HG02885 (cell line): ENCODE data around the gene ZNF580.

ENCODE experiments used
- ATAC-seq: cut with Tn5 transposase; IDR thresholded peaks from one replicate; pipeline ENCODE4 v1.9.1; 2021; ENCODE audit warnings: mild to moderate bottlenecking; ENCODE audit not compliant: unreplicated experiment, poor library complexity

The ZNF580 gene

GRCh38 chr19:55605637-55606470, 34.9 kb upstream of the ZNF580 start, which contains the start of gene ZNF865:
Gene ZNF865, plus strand, starts transcription at chr19:55605647. Its CDS starts 7,972 bp downstream, at chr19:55613619.
- ATAC-seq = peak; percentile 30

- no peak for ATAC-seq
These were observed 34.4 kb upstream of the ZNF580 start for GRCh38 chr19:55606471-55606787.

GRCh38 chr19:55606817-55607216, 34.0 kb upstream of the ZNF580 start:
- no peak for ATAC-seq

- ATAC-seq = no peak
These were observed 31.5 kb upstream of the ZNF580 start for GRCh38 chr19:55609326-55609725.

GRCh38 chr19:55611300-55611982, 29.4 kb upstream of the ZNF580 start:
- no peak for ATAC-seq

GRCh38 chr19:55611983-55612645, 28.7 kb upstream of the ZNF580 start:
- no peak for ATAC-seq

DNA sequence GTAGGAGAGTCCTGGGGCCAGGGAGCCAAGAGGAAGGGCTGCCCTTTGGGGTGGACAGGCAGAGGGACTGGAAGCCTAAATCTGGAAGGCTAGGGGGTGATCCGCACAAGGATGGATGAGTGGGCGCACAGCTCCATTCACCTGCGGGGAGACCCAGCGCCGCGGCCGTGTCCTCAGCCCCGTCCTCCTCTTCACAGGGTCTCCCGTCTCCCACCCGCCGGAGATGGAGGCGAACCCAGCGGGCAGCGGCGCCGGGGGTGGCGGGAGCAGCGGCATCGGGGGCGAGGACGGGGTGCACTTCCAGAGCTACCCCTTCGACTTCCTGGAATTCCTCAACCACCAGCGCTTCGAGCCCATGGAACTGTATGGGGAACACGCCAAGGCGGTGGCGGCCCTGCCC, 27.4 kb upstream of the ZNF580 start:
- ATAC-seq = no peak

- ATAC-seq = no peak
These were observed 26.7 kb upstream of the ZNF580 start for GRCh38 chr19:55613930-55614710.

DNA sequence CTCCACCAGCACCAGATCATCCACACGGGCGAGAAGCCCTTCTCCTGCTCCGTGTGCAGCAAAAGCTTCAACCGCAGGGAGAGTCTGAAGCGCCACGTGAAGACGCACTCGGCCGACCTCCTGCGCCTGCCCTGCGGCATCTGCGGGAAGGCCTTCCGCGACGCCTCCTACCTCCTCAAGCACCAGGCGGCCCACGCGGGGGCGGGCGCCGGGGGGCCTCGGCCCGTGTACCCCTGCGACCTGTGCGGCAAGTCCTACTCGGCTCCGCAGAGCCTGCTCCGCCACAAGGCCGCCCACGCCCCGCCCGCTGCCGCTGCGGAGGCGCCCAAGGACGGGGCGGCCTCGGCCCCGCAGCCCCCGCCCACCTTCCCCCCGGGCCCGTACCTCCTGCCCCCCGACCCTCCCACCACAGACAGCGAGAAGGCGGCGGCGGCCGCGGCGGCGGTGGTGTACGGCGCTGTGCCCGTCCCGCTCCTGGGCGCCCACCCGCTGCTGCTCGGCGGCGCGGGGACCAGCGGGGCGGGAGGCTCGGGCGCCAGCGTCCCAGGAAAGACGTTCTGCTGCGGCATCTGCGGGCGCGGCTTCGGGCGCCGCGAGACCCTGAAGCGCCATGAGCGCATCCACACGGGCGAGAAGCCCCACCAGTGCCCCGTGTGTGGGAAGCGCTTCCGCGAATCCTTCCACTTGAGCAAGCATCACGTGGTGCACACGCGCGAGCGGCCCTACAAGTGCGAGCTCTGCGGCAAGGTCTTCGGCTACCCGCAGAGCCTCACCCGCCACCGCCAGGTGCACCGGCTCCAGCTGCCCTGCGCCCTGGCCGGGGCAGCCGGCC, 25.9 kb upstream of the ZNF580 start:
- ATAC-seq = no peak

DNA sequence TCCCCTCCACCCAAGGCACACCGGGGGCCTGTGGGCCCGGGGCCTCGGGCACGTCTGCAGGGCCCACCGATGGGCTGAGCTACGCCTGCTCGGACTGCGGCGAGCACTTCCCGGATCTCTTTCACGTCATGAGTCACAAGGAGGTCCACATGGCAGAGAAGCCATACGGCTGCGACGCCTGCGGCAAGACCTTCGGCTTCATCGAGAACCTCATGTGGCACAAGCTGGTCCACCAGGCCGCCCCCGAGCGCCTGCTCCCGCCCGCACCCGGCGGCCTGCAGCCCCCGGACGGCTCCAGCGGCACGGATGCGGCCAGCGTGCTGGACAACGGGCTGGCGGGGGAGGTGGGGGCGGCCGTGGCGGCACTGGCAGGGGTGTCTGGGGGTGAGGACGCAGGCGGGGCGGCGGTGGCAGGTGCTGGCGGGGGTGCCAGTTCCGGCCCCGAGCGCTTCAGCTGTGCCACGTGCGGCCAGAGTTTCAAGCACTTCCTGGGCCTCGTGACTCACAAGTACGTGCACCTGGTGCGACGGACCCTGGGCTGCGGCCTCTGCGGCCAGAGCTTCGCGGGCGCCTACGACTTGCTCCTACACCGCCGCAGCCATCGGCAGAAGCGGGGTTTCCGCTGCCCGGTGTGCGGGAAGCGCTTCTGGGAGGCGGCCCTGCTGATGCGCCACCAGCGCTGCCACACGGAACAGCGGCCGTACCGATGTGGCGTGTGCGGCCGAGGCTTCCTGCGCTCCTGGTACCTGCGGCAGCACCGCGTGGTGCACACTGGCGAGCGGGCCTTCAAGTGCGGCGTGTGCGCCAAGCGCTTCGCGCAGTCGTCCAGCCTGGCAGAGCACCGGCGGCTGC, 25.0 kb upstream of the ZNF580 start:
- no peak for ATAC-seq

DNA sequence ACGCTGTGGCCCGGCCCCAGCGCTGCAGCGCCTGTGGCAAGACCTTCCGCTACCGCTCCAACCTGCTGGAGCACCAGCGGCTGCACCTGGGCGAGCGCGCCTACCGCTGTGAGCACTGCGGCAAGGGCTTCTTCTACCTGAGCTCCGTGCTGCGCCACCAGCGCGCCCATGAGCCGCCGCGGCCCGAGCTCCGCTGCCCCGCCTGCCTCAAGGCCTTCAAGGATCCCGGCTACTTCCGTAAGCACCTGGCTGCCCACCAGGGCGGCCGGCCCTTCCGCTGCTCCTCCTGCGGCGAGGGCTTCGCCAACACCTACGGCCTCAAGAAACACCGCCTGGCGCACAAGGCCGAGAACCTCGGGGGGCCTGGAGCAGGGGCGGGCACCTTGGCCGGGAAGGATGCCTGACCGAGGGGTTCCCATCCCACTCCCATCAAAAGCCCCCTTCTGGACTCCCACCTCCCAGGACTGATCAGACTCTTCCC, 24.4 kb upstream of the ZNF580 start:
- no peak for ATAC-seq

DNA sequence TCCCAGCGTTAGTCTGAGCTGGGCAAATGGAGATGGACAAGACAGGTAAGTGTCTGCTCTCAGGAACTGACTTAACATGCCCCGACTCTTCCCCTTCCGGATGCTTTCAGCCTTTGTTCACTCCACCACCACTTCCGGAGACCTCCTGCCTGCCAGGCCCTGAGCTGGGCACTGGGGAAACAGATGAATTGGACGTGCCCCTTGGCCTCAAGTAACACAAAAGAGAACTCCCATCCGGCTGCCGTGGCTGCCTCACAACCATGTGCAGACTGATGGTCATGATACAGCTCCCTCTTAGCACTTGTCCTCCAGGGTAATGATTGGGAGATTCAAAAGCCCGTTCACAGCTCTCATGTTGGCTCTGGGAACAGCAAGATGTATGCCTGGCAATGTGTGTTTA, 23.4 kb upstream of the ZNF580 start:
- ATAC-seq = no peak

- no peak for ATAC-seq
These were observed 22.4 kb upstream of the ZNF580 start for GRCh38 chr19:55618426-55618825.

DNA sequence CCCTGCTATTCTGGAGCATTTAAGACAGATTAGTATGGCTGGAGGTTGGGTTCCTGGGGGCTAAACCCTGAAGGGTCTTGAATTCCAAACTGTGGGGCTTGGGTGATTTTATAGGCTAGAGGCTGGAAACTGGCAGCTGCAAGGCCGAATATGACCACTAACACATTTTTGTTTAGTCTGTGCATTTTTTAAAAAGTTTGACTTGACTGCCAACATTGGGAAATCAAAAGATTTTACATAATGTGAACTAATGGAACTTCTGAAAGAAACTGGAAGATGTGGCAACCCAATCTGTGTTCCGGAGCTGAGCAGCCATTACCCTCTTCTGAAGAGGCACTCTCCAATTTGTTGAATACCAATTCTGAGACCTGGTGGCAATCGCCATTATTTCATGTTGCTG, 21.5 kb upstream of the ZNF580 start:
- ATAC-seq = no peak

GRCh38 chr19:55620410-55621204, 20.2 kb upstream of the ZNF580 start:
- no peak for ATAC-seq

DNA sequence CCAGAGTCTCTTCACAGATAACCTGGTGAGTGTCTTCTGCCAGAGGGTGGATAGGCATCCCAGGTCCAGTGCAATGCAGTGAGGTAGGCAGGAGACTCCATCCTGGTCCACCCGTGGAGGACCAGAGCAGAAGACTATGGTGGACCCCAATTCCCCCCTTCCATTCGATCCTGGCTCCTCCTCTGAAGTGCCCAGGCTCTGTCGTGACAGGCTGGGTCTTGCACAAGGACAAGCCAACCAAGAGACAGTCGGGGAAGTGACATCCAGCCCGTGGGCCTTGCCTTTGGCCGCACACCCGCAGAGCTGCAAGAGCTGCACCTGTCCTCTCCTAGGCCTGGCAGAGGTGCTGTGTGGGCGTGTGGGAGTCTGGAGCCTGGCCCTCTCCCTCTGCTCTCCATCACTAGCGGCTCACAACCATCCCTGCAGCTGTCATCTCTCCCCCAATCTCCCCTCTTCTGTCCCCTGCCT, 19.6 kb upstream of the ZNF580 start:
- no peak for ATAC-seq

DNA sequence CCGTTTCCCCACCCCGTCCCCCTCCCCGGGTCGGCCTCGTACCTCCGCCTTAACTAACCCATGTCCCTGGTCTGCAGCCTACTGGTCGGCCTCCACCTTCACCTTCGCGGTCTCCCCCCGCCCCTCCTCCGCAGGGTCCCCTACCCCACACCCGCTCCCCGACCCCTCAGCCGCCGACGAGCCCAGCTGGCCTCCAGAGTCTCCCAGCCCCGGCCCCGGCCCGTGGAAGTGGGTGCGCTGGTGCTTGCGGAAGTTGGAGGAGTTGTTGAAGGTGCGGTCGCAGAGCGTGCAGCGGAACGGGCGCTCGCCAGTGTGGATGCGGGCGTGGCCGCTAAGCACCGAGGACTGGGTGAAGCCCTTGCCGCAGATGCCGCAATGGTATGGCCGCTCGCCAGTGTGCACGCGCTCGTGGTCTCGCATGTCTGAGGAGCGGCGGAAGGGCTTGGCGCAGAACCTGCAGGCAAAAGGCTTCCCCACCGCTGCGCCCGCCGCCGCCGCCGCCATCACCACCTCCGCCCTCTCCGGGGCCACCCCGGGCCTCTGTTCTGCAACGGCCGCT, 19.1 kb upstream of the ZNF580 start:
- ATAC-seq = no peak
